DOHH2 (cell line): ENCODE results near the gene HSPA4.

Experiments
- EZH2phosphoT487 ChIP-seq: fragments of 200-600 bp; sonication (generic); IDR thresholded peaks from 2 replicates; pipeline ENCODE4 v1.6.1; 2017; ENCODE audit warnings: borderline replicate concordance, mild to moderate bottlenecking, antibody characterized with exemption, low read length, moderate library complexity, mixed read lengths
- TF ChIP-seq, protein P1 (sequence below): fragments of 200-600 bp; sonication (generic); IDR thresholded peaks from one replicate; pipeline ENCODE4 v1.5.1; 2014; ENCODE audit warnings: antibody characterized with exemption, mild to moderate bottlenecking, low read depth, low read length; ENCODE audit not compliant: poor library complexity, severe bottlenecking

- TF ChIP-seq, protein P1, sequence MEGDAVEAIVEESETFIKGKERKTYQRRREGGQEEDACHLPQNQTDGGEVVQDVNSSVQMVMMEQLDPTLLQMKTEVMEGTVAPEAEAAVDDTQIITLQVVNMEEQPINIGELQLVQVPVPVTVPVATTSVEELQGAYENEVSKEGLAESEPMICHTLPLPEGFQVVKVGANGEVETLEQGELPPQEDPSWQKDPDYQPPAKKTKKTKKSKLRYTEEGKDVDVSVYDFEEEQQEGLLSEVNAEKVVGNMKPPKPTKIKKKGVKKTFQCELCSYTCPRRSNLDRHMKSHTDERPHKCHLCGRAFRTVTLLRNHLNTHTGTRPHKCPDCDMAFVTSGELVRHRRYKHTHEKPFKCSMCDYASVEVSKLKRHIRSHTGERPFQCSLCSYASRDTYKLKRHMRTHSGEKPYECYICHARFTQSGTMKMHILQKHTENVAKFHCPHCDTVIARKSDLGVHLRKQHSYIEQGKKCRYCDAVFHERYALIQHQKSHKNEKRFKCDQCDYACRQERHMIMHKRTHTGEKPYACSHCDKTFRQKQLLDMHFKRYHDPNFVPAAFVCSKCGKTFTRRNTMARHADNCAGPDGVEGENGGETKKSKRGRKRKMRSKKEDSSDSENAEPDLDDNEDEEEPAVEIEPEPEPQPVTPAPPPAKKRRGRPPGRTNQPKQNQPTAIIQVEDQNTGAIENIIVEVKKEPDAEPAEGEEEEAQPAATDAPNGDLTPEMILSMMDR: no peak
- no peak for TF ChIP-seq EZH2phosphoT487
Observed at GRCh38 chr5:133116601-133117000, 64.8 kb downstream of the HSPA4 start.
